Measurements from ENCODE around the gene PDE4D. TPM values are rescaled to one million over a fixed set of nuclear protein-coding genes. Genes with fewer than 3 reads are reported as not detected.

The PDE4D gene
- total RNA-seq, 1 donor from 2014 or later, result 44.8 TPM

DNA sequence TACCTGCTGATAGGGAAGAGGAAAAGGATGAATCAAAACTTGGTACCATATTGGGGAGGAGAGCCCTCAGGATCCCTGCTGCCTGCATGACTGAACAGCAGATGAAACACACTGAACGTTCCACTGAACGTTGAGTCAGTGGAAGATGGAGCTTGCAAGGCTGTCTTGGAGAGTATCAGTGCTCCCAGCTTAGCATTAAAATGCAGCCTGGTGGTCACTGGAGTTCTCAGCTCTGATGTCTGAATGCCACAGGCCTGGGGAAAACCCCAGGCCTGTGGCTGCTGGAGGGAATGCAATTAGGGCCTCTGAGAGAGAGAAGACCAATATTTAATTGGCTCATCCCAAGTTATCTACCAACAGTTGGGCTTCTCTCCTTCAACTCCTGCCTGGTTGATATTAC, 54.5 kb downstream of the PDE4D start:
- Histone ChIP-seq H3K4me3 (no peak overlapping the region), H3K27ac (no peak overlapping the region), H3K27me3 (no peaks in the 10 kb centered on the region), H3K4me1 (no peaks in the 10 kb centered on the region), H3K9me3 (no peaks in the 10 kb centered on the region), H3K36me3 (no peaks in the 10 kb centered on the region)
- TF ChIP-seq CTCF (IDR thresholded peaks at IDR 0.05), result no peak
- no peak for DNase-seq (ENCODE audit: low spot score in 2 of 2)
- intact Hi-C loops (cut with DNase I), result no loop called here

DNA sequence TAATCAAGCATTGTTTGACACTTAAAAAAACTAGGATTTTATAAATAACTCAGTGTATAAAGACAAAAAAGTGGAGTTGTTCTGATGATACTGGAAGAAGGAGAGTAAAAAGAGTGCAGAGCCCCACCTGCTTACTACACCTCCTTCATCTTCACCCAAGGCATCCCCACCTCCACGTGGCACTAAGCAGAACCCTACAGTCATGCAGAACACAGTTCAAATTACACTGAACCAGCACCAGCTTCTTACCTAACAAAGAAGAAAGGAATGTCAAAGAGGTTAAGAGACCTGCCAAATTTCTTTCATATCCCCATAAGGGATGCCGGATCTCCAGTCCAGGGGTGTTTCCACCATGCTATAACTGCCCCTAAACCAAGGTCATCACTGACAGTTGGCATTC, 55.5 kb downstream of the PDE4D start:
- TF ChIP-seq CTCF (IDR thresholded peaks at IDR 0.05), result no peak
- intact Hi-C loops (cut with DNase I), result no loop called here

DNA sequence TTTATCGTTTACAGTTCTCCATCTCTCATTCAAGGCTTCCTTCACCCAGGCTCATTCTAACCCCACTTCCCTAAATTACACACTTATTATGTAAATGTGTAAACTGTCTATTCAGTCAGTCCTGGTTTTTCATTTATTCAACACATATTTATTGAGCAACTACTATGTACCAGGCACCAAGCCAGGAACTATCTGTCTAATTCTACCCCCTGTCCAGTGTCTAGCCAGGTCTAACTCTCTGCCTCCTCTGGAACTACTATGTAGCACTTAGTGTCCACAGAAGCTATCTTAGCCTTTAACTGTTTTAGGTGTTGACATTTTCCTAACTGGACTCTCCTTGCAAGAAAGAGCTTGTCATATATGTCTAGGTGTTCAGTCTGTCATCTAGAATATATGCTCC, 56.5 kb downstream of the PDE4D start:
- H3K27ac ChIP-seq, result no peak overlapping the region
- intact Hi-C loops (cut with DNase I), result no loop called here
- H3K4me1 ChIP-seq, result no peaks in the 10 kb centered on the region
- no peaks in the 10 kb centered on the region for H3K27me3 ChIP-seq
- no peak for DNase-seq (ENCODE audit: low spot score in 2 of 2)
- no peak for TF ChIP-seq CTCF (IDR thresholded peaks at IDR 0.05)
- H3K36me3 ChIP-seq, result no peaks in the 10 kb centered on the region
- H3K9me3 ChIP-seq, result no peaks in the 10 kb centered on the region
- no peak overlapping the region for H3K4me3 ChIP-seq

More for the DNA sequence above, 55.5 kb downstream of the PDE4D start:
- no peaks in the 10 kb centered on the region for H3K4me1 ChIP-seq
- no peak for DNase-seq (ENCODE audit: low spot score in 2 of 2)
- H3K27me3 ChIP-seq, result no peaks in the 10 kb centered on the region
- H3K9me3 ChIP-seq, result no peaks in the 10 kb centered on the region
- no peak overlapping the region for H3K4me3 ChIP-seq
- no peaks in the 10 kb centered on the region for H3K36me3 ChIP-seq
- no peak overlapping the region for H3K27ac ChIP-seq

GRCh38 chr5:59835800-59836199, 57.7 kb downstream of the PDE4D start:
- H3K4me3 ChIP-seq, result no peak overlapping the region
- no peaks in the 10 kb centered on the region for H3K27me3 ChIP-seq
- intact Hi-C loops (cut with DNase I), result no loop called here
- H3K27ac ChIP-seq, result no peak overlapping the region
- TF ChIP-seq CTCF (IDR thresholded peaks at IDR 0.05), result no peak
- H3K36me3 ChIP-seq, result no peaks in the 10 kb centered on the region
- no peak for DNase-seq (ENCODE audit: low spot score in 2 of 2)
- no peaks in the 10 kb centered on the region for H3K9me3 ChIP-seq
- H3K4me1 ChIP-seq, result no peaks in the 10 kb centered on the region

- no peaks in the 10 kb centered on the region for H3K9me3 ChIP-seq
- H3K4me1 ChIP-seq, result no peaks in the 10 kb centered on the region
- no peak for DNase-seq (ENCODE audit: low spot score in 2 of 2)
- no peak for TF ChIP-seq CTCF (IDR thresholded peaks at IDR 0.05)
- H3K27ac ChIP-seq, result no peak overlapping the region
- intact Hi-C loops (cut with DNase I), result no loop called here
- H3K27me3 ChIP-seq, result no peaks in the 10 kb centered on the region
- H3K36me3 ChIP-seq, result no peaks in the 10 kb centered on the region
- no peak overlapping the region for H3K4me3 ChIP-seq
Measured at GRCh38 chr5:59833448-59833847, 60.1 kb downstream of the PDE4D start.

GRCh38 chr5:59832577-59833301, 60.8 kb downstream of the PDE4D start:
- H3K4me3 ChIP-seq, result no peak overlapping the region
- no peak for DNase-seq (ENCODE audit: low spot score in 2 of 2)
- no peak for TF ChIP-seq CTCF (IDR thresholded peaks at IDR 0.05)
- no peaks in the 10 kb centered on the region for H3K36me3 ChIP-seq
- no peaks in the 10 kb centered on the region for H3K9me3 ChIP-seq
- H3K27me3 ChIP-seq, result no peaks in the 10 kb centered on the region
- H3K4me1 ChIP-seq, result no peaks in the 10 kb centered on the region
- intact Hi-C loops (cut with DNase I), result no loop called here
- H3K27ac ChIP-seq, result no peak overlapping the region
